H9 (cell line): Measurements from ENCODE around the gene SPTSSB. TPM values are rescaled to one million over a fixed set of nuclear protein-coding genes. Genes with fewer than 3 reads are reported as not detected.

Source experiments
- DNase-seq: peaks from one replicate; pipeline ENCODE4 v3.0.0-alpha.2; 2017
- H2AFZ ChIP-seq: one replicate; pipeline ENCODE4 v1.6.1; 2013; ENCODE audit warnings: mild to moderate bottlenecking, low read length, control low read depth, moderate library complexity
- H2AK5ac ChIP-seq: 2 replicates; pipeline ENCODE4 v1.6.1; 2013; ENCODE audit warnings: low read length, control low read depth, mixed read lengths; ENCODE audit not compliant: insufficient read length
- H2BK120ac ChIP-seq: one replicate; pipeline ENCODE4 v1.6.1; 2013; ENCODE audit warnings: low read depth, mild to moderate bottlenecking, low read length, control low read depth, inconsistent platforms; ENCODE audit not compliant: poor library complexity, severe bottlenecking
- H2BK12ac ChIP-seq: 2 replicates; pipeline ENCODE4 v1.6.1; 2013; ENCODE audit warnings: low read length, control low read depth, mixed read lengths, low read depth; ENCODE audit not compliant: insufficient read length
- H2BK15ac ChIP-seq: 2 replicates; pipeline ENCODE4 v1.6.1; 2013; ENCODE audit warnings: low read depth, low read length, control low read depth
- H2BK20ac ChIP-seq: one replicate; pipeline ENCODE4 v1.6.1; 2013; ENCODE audit warnings: low read depth, mild to moderate bottlenecking, low read length, control low read depth, inconsistent platforms; ENCODE audit not compliant: poor library complexity, severe bottlenecking
- H2BK5ac ChIP-seq: 2 replicates; pipeline ENCODE4 v1.6.1; 2013; ENCODE audit warnings: low read length, control low read depth, mixed read lengths; ENCODE audit not compliant: insufficient read length
- H3K14ac ChIP-seq: 2 replicates; pipeline ENCODE4 v1.6.1; 2013; ENCODE audit warnings: low read length, control low read depth; ENCODE audit not compliant: insufficient read depth
- H3K18ac ChIP-seq: 2 replicates; pipeline ENCODE4 v1.6.1; 2013; ENCODE audit warnings: low read depth, mild to moderate bottlenecking, mixed read lengths, low read length, control low read depth; ENCODE audit not compliant: insufficient read length
- H3K23ac ChIP-seq: 2 replicates; pipeline ENCODE4 v1.6.1; 2013; ENCODE audit warnings: low read length, control low read depth, mixed read lengths, low read depth; ENCODE audit not compliant: insufficient read length
- H3K23me2 ChIP-seq: 2 replicates; pipeline ENCODE4 v1.6.1; 2013; ENCODE audit warnings: low read depth, mild to moderate bottlenecking, mixed read lengths, low read length, control low read depth; ENCODE audit not compliant: insufficient read length, poor library complexity, severe bottlenecking
- H3K27ac ChIP-seq: 2 replicates; pipeline ENCODE4 v1.5.1; 2013; ENCODE audit warnings: low read length, control low read depth, mixed read lengths, low read depth; ENCODE audit not compliant: insufficient read length
- H3K27me3 ChIP-seq: 2 replicates; pipeline ENCODE4 v1.6.1; 2013; ENCODE audit warnings: low read length, control low read depth, inconsistent platforms; ENCODE audit not compliant: insufficient read depth
- H3K4ac ChIP-seq: 2 replicates; pipeline ENCODE4 v1.6.1; 2013; ENCODE audit warnings: low read depth, mild to moderate bottlenecking, control low read depth, inconsistent platforms, low read length, moderate library complexity
- H3K4me1 ChIP-seq: 2 replicates; pipeline ENCODE4 v1.6.1; 2013; ENCODE audit warnings: low read length, control low read depth, inconsistent platforms; ENCODE audit not compliant: insufficient read depth
- H3K4me2 ChIP-seq: 2 replicates; pipeline ENCODE4 v1.6.1; 2013; ENCODE audit warnings: low read length, control low read depth, mixed read lengths; ENCODE audit not compliant: insufficient read length, insufficient read depth
- H3K56ac ChIP-seq: 2 replicates; pipeline ENCODE4 v1.6.1; 2013; ENCODE audit warnings: low read depth, mild to moderate bottlenecking, mixed read lengths, low read length, control low read depth; ENCODE audit not compliant: insufficient read length
- H3K79me1 ChIP-seq: 2 replicates; pipeline ENCODE4 v1.6.1; 2013; ENCODE audit warnings: low read depth, mild to moderate bottlenecking, moderate library complexity, low read length, control low read depth, inconsistent platforms; ENCODE audit not compliant: insufficient read depth, poor library complexity, severe bottlenecking
- H3K79me2 ChIP-seq: 2 replicates; pipeline ENCODE4 v1.6.1; 2013; ENCODE audit warnings: low read length, control low read depth, inconsistent platforms; ENCODE audit not compliant: insufficient read depth
- H3K9ac ChIP-seq: 2 replicates; pipeline ENCODE4 v1.6.1; 2013; ENCODE audit warnings: low read length, control low read depth, mixed read lengths; ENCODE audit not compliant: insufficient read length; ENCODE audit errors: extremely low read depth
- H3K9me3 ChIP-seq: one replicate; pipeline ENCODE4 v1.6.1; 2013; ENCODE audit warnings: low read depth, low read length, inconsistent platforms; ENCODE audit not compliant: control insufficient read depth
- H3T11ph ChIP-seq: one replicate; pipeline ENCODE4 v1.6.1; 2013; ENCODE audit warnings: mild to moderate bottlenecking, low read length, control low read depth, inconsistent platforms
- H4K20me1 ChIP-seq: one replicate; pipeline ENCODE4 v1.6.1; 2013; ENCODE audit not compliant: control insufficient read depth, insufficient read length, insufficient read depth
- H4K5ac ChIP-seq: 2 replicates; pipeline ENCODE4 v1.6.1; 2013; ENCODE audit warnings: low read depth, mild to moderate bottlenecking, mixed read lengths, low read length, control low read depth; ENCODE audit not compliant: insufficient read length
- H4K8ac ChIP-seq: replicated peaks from 2 replicates; pipeline ENCODE4 v1.6.1; 2013; ENCODE audit warnings: low read length, control low read depth, mixed read lengths, low read depth; ENCODE audit not compliant: insufficient read length
- H4K91ac ChIP-seq: 2 replicates; pipeline ENCODE4 v1.6.1; 2013; ENCODE audit warnings: low read depth, mild to moderate bottlenecking, moderate library complexity, mixed read lengths, low read length, control low read depth; ENCODE audit not compliant: insufficient read length
- H3K27ac Mint-ChIP-seq, 3 experiments: 2 replicates in 2 of 3; 3 replicates in 1 of 3; pipeline ENCODE4 v1.8.0; 2020 to 2021; ENCODE audit warnings: mixed read lengths in 3 of 3, mild to moderate bottlenecking in 1 of 3, moderate library complexity in 1 of 3
- H3K27me3 Mint-ChIP-seq: 2 replicates; pipeline ENCODE4 v1.8.0; 2021; ENCODE audit warnings: low read depth, mild to moderate bottlenecking, moderate library complexity, mixed read lengths
- H3K36me3 Mint-ChIP-seq, 3 experiments: 2 replicates in 2 of 3; 3 replicates in 1 of 3; pipeline ENCODE4 v1.8.0; 2020 to 2021; ENCODE audit warnings: low read depth in 3 of 3, mixed read lengths in 3 of 3; ENCODE audit not compliant: insufficient read depth in 1 of 3
- H3K4me1 Mint-ChIP-seq, 2 experiments: 2 replicates each; pipeline ENCODE4 v1.8.0; 2020; ENCODE audit warnings: mixed read lengths in 2 of 2
- H3K4me3 Mint-ChIP-seq, 2 experiments: 2 replicates in 1 of 2; 3 replicates in 1 of 2; pipeline ENCODE4 v1.8.0; 2020 to 2021; ENCODE audit warnings: mild to moderate bottlenecking in 2 of 2, mixed read lengths in 2 of 2, moderate library complexity in 1 of 2
- H3K9me3 Mint-ChIP-seq, 2 experiments: 2 replicates in 1 of 2; 3 replicates in 1 of 2; pipeline ENCODE4 v1.8.0; 2020; ENCODE audit warnings: mild to moderate bottlenecking in 2 of 2, mixed read lengths in 2 of 2, moderate library complexity in 1 of 2
- WGBS: extraction: QIAGEN DNeasy Blood & Tissue Kit; methylation state at CpG from one replicate; pipeline ENCODE4 v1.1.7; 2013; ENCODE audit warnings: missing lambda C conversion rate, low lambda C conversion rate, mixed read lengths; ENCODE audit not compliant: insufficient read length; ENCODE audit errors: extremely low coverage; 5-methylcytosine and 5-hydroxymethylcytosine counted together
- total RNA-seq: library from RNA; stranded (reverse); gene quantifications from 2 replicates; pipeline ENCODE4 v1.2.1, GENCODE V29; 2021
- TF ChIP-seq, protein P1 (sequence below): fragments of 200-600 bp; sonication (generic); conservative IDR thresholded peaks from 3 replicates; pipeline ENCODE4 v1.8.0; 2021; ENCODE audit warnings: antibody characterized with exemption, mild to moderate bottlenecking

The SPTSSB gene
- total RNA-seq, 1 experiment from 2014 or later = 3.5 TPM

DNA sequence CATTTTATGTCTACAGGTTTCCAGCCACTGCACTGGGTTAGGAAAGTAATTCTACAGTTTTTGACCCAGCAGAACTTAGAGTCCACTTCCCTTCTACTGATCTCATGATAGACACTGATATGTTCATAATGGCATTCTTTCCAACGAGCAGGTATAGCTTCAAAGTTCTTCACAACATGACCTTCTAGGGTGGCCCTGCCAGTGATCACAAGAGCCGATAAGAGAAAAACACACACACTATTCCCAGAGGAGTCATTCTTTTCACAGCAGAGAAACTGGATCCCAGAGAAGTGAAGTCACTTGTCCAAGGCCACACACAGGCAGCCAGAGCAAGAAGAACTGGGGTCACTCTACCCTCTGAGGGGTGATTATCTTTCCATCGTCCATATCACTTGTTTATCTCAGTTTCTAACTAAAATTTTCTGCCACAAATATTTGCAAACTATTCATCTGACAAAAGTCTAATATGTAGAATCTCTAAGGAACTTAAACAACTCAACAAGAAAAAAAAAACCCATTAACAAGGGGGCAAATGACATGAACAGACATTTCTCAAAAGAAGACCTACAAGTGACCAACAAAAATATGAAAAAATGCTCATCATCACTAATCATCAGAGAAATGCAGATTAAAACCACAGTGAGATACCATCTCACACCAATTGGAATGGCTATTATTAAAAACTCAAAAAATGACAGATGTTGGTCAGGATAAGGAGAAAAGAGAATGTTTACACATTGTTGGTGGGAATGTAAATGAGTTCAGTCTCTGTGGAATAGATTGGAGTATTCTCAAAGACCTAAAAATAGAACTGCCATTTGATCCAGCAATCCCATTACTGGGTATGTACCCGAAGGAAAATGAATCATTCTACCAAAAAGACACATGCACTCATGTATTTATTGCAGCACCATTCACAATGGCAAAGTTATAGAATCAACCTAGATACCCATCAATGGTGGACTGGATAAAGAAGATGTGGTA, 31.5 kb downstream of the SPTSSB start:
- no CpG with 5 or more reads among the region's 4 CpGs for WGBS
- Histone ChIP-seq H3K4me2 (no peak overlapping the region), H3K4ac (no peak overlapping the region), H3K23ac (no peak overlapping the region), H3T11ph (no peak overlapping the region), H3K18ac (no peak overlapping the region), H3K27ac (no peak overlapping the region), H3K79me2 (no peaks in the 10 kb centered on the region), H3K23me2 (no peaks in the 10 kb centered on the region), H2BK5ac (no peak overlapping the region), H2BK120ac (no peak overlapping the region), H2BK15ac (no peak overlapping the region), H2BK12ac (no peak overlapping the region), H4K20me1 (no peaks in the 10 kb centered on the region), H2AFZ (no peak overlapping the region), H3K9ac (no peak overlapping the region), H3K14ac (no peak overlapping the region), H3K9me3 (no peaks in the 10 kb centered on the region), H4K91ac (no peak overlapping the region), H3K56ac (no peak overlapping the region), H2BK20ac (no peak overlapping the region), H3K27me3 (no peaks in the 10 kb centered on the region), H3K4me1 (no peaks in the 10 kb centered on the region), H3K79me1 (no peaks in the 10 kb centered on the region), H2AK5ac (no peak overlapping the region), H4K5ac (no peak overlapping the region), H4K8ac (no peak overlapping the region)
- Mint-ChIP-seq H3K27me3 (no peaks in the 10 kb centered on the region), H3K4me1 (no peaks in the 10 kb centered on the region), H3K9me3 (no peaks in the 10 kb centered on the region), H3K27ac (no peak overlapping the region), H3K4me3 (no peak overlapping the region), H3K36me3 (no peaks in the 10 kb centered on the region)
- no peak for DNase-seq
- TF ChIP-seq, protein P1, sequence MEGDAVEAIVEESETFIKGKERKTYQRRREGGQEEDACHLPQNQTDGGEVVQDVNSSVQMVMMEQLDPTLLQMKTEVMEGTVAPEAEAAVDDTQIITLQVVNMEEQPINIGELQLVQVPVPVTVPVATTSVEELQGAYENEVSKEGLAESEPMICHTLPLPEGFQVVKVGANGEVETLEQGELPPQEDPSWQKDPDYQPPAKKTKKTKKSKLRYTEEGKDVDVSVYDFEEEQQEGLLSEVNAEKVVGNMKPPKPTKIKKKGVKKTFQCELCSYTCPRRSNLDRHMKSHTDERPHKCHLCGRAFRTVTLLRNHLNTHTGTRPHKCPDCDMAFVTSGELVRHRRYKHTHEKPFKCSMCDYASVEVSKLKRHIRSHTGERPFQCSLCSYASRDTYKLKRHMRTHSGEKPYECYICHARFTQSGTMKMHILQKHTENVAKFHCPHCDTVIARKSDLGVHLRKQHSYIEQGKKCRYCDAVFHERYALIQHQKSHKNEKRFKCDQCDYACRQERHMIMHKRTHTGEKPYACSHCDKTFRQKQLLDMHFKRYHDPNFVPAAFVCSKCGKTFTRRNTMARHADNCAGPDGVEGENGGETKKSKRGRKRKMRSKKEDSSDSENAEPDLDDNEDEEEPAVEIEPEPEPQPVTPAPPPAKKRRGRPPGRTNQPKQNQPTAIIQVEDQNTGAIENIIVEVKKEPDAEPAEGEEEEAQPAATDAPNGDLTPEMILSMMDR = no peak
